ENCODE data around the gene AP2A1.

The AP2A1 gene

GRCh38 chr19:49807058-49807903, 40.5 kb downstream of the AP2A1 start:
- no peak overlapping the region for H3K9ac ChIP-seq (ENCODE audit: low read depth, low read length)
- H3K9me3 ChIP-seq (ENCODE audit: control insufficient read depth, insufficient read depth, low read length) = no peaks in the 10 kb centered on the region
- peaks cover 13% of the 10 kb centered on the region; the same call in 1 of the 2 replicates for H3K4me1 ChIP-seq (ENCODE audit: insufficient read depth, low read length)
- peaks cover 5% of the 10 kb centered on the region; the same call in 1 of the 2 replicates for H3K36me3 ChIP-seq (ENCODE audit: insufficient read depth, low read length)

GRCh38 chr19:49807904-49808675, 41.3 kb downstream of the AP2A1 start:
- peaks cover 5% of the 10 kb centered on the region; the same call in 1 of the 2 replicates for H3K36me3 ChIP-seq (ENCODE audit: insufficient read depth, low read length)
- peaks cover 10% of the 10 kb centered on the region; the same call in 1 of the 2 replicates for H3K4me1 ChIP-seq (ENCODE audit: insufficient read depth, low read length)
- H3K9me3 ChIP-seq (ENCODE audit: control insufficient read depth, insufficient read depth, low read length) = no peaks in the 10 kb centered on the region
- peak overlapping the region; percentile 36; the same call in 1 of the 2 replicates for H3K9ac ChIP-seq (ENCODE audit: low read depth, low read length)

- peak overlapping the region; percentile 46; the same call in 1 of the 2 replicates for H3K9ac ChIP-seq (ENCODE audit: low read depth, low read length)
- no peaks in the 10 kb centered on the region for H3K9me3 ChIP-seq (ENCODE audit: control insufficient read depth, insufficient read depth, low read length)
- no peaks in the 10 kb centered on the region for H3K36me3 ChIP-seq (ENCODE audit: insufficient read depth, low read length)
- H3K4me1 ChIP-seq (ENCODE audit: insufficient read depth, low read length) = peaks cover 5% of the 10 kb centered on the region; the same call in 1 of the 2 replicates
Measured at GRCh38 chr19:49808711-49809159, 41.9 kb downstream of the AP2A1 start.

- peaks cover 5% of the 10 kb centered on the region; the same call in 1 of the 2 replicates for H3K4me1 ChIP-seq (ENCODE audit: insufficient read depth, low read length)
- H3K9me3 ChIP-seq (ENCODE audit: control insufficient read depth, insufficient read depth, low read length) = no peaks in the 10 kb centered on the region
- H3K36me3 ChIP-seq (ENCODE audit: insufficient read depth, low read length) = no peaks in the 10 kb centered on the region
- H3K9ac ChIP-seq (ENCODE audit: low read depth, low read length) = peak overlapping the region; percentile 46
Measured at GRCh38 chr19:49809160-49809940, 42.5 kb downstream of the AP2A1 start.

GRCh38 chr19:49809941-49810389, 43.2 kb downstream of the AP2A1 start:
- H3K9me3 ChIP-seq (ENCODE audit: control insufficient read depth, insufficient read depth, low read length) = no peaks in the 10 kb centered on the region
- peak overlapping the region; percentile 46; the same call in 1 of the 2 replicates for H3K9ac ChIP-seq (ENCODE audit: low read depth, low read length)
- H3K36me3 ChIP-seq (ENCODE audit: insufficient read depth, low read length) = no peaks in the 10 kb centered on the region
- peaks cover 5% of the 10 kb centered on the region; the same call in 1 of the 2 replicates for H3K4me1 ChIP-seq (ENCODE audit: insufficient read depth, low read length)

GRCh38 chr19:49811328-49811727, 44.5 kb downstream of the AP2A1 start:
- Histone ChIP-seq H3K9me3 (ENCODE audit: control insufficient read depth, insufficient read depth, low read length) (no peaks in the 10 kb centered on the region), H3K9ac (ENCODE audit: low read depth, low read length) (no peak overlapping the region), H3K36me3 (ENCODE audit: insufficient read depth, low read length) (no peaks in the 10 kb centered on the region), H3K4me1 (ENCODE audit: insufficient read depth, low read length) (peaks cover 5% of the 10 kb centered on the region; the same call in 1 of the 2 replicates)

- H3K36me3 ChIP-seq (ENCODE audit: insufficient read depth, low read length) = no peaks in the 10 kb centered on the region
- peak overlapping the region; percentile 77; the same call in 1 of the 2 replicates for H3K9ac ChIP-seq (ENCODE audit: low read depth, low read length)
- peaks cover 5% of the 10 kb centered on the region; the same call in 1 of the 2 replicates for H3K4me1 ChIP-seq (ENCODE audit: insufficient read depth, low read length)
- no peaks in the 10 kb centered on the region for H3K9me3 ChIP-seq (ENCODE audit: control insufficient read depth, insufficient read depth, low read length)
Measured at GRCh38 chr19:49812452-49812996, 45.7 kb downstream of the AP2A1 start.

GRCh38 chr19:49812997-49813861, 46.4 kb downstream of the AP2A1 start, which contains the start of gene FUZ:
Gene FUZ (minus strand): TSS chr19:49813292. CDS start chr19:49813106, 186 bp downstream.
- H3K9me3 ChIP-seq (ENCODE audit: control insufficient read depth, insufficient read depth, low read length) = no peaks in the 10 kb centered on the region

GRCh38 chr19:49814010-49814409, 47.2 kb downstream of the AP2A1 start:
- H3K9me3 ChIP-seq (ENCODE audit: control insufficient read depth, insufficient read depth, low read length) = no peaks in the 10 kb centered on the region
- H3K36me3 ChIP-seq (ENCODE audit: insufficient read depth, low read length) = no peaks in the 10 kb centered on the region
- peaks cover 5% of the 10 kb centered on the region; the same call in 1 of the 2 replicates for H3K4me1 ChIP-seq (ENCODE audit: insufficient read depth, low read length)
- H3K9ac ChIP-seq (ENCODE audit: low read depth, low read length) = no peak overlapping the region

More at GRCh38 chr19:49812997-49813861, 46.4 kb downstream of the AP2A1 start, which contains the start of gene FUZ:
- Histone ChIP-seq H3K4me1 (ENCODE audit: insufficient read depth, low read length) (peaks cover 5% of the 10 kb centered on the region; the same call in 1 of the 2 replicates), H3K9ac (ENCODE audit: low read depth, low read length) (peak within 1 kb of the TSS; percentile 77), H3K36me3 (ENCODE audit: insufficient read depth, low read length) (no peaks in the 10 kb centered on the region)

GRCh38 chr19:49816590-49816989, 49.8 kb downstream of the AP2A1 start:
- Histone ChIP-seq H3K36me3 (ENCODE audit: insufficient read depth, low read length) (peaks cover 4% of the 10 kb centered on the region; the same call in 1 of the 2 replicates), H3K4me1 (ENCODE audit: insufficient read depth, low read length) (no peaks in the 10 kb centered on the region; the same call in 1 of the 2 replicates), H3K9me3 (ENCODE audit: control insufficient read depth, insufficient read depth, low read length) (no peaks in the 10 kb centered on the region), H3K9ac (ENCODE audit: low read depth, low read length) (no peak overlapping the region)

- H3K4me1 ChIP-seq (ENCODE audit: insufficient read depth, low read length) = no peaks in the 10 kb centered on the region; the same call in 1 of the 2 replicates
- peak within 1 kb of the TSS; percentile 96 for H3K9ac ChIP-seq (ENCODE audit: low read depth, low read length)
- peaks cover 4% of the 10 kb centered on the region; the same call in 1 of the 2 replicates for H3K36me3 ChIP-seq (ENCODE audit: insufficient read depth, low read length)
Measured at GRCh38 chr19:49817964-49818648, 51.3 kb downstream of the AP2A1 start, which contains the start of gene MED25. Gene MED25 (plus strand): TSS chr19:49818289. CDS start chr19:49818342, 53 bp downstream.

More at GRCh38 chr19:49817964-49818648, 51.3 kb downstream of the AP2A1 start, which contains the start of gene MED25:
- no peaks in the 10 kb centered on the region for H3K9me3 ChIP-seq (ENCODE audit: control insufficient read depth, insufficient read depth, low read length)
